ENCODE measurements around the gene C3orf70. TPM values are rescaled to one million over a fixed set of nuclear protein-coding genes. Genes with fewer than 3 reads are reported as not detected.
A peak's percentile ranks its signal among the peaks of the same experiment; 100 is the strongest.

Gene C3orf70
- total and polyA plus RNA-seq, 5 donors, result 1.7 to 3.6 (median 2.5) TPM

GRCh38 chr3:185151101-185151963, 1.5 kb downstream of the C3orf70 start:
- intact Hi-C loops (cut with DNase I), result no loop called here
- no peak for DNase-seq
- no peaks in the 10 kb centered on the region for H3K27me3 ChIP-seq (ENCODE audit: control insufficient read depth, insufficient read depth)

GRCh38 chr3:185150561-185150960, 2.3 kb downstream of the C3orf70 start:
- H3K27me3 ChIP-seq (ENCODE audit: control insufficient read depth, insufficient read depth), result no peaks in the 10 kb centered on the region
- DNase-seq (no peak), ATAC-seq (no peak)
- WGBS, result 73% methylated on average over 1 of the region's 1 CpG
- intact Hi-C loops (cut with DNase I), result no loop called here
- peaks cover 2% of the 10 kb centered on the region for H3K4me1 ChIP-seq (ENCODE audit: control insufficient read depth, insufficient read depth, low read length)
- no peak overlapping the region for H3K27ac ChIP-seq (ENCODE audit: low read length)
- H3K9me3 ChIP-seq (ENCODE audit: control insufficient read depth, low read length), result no peaks in the 10 kb centered on the region
- no peak overlapping the region for H3K4me3 ChIP-seq (ENCODE audit: low read length)

More at GRCh38 chr3:185151101-185151963, 1.5 kb downstream of the C3orf70 start:
- Histone ChIP-seq H3K4me1 (ENCODE audit: control insufficient read depth, insufficient read depth, low read length) (peaks cover 2% of the 10 kb centered on the region), H3K27ac (ENCODE audit: low read length) (no peak overlapping the region), H3K9me3 (ENCODE audit: control insufficient read depth, low read length) (no peaks in the 10 kb centered on the region), H3K4me3 (ENCODE audit: low read length) (peak overlapping the region; percentile 51)
- no peak for ATAC-seq
- 44% methylated on average over 8 of the region's 8 CpGs for WGBS

GRCh38 chr3:185149591-185149990, 3.3 kb downstream of the C3orf70 start:
- no peak overlapping the region for H3K27ac ChIP-seq (ENCODE audit: low read length)
- intact Hi-C loops (cut with DNase I), result no loop called here
- WGBS, result 33% methylated on average over 3 of the region's 3 CpGs
- H3K9me3 ChIP-seq (ENCODE audit: control insufficient read depth, low read length), result no peaks in the 10 kb centered on the region
- DNase-seq (peak in 2 of 3 donors; percentile 21 to 57), ATAC-seq (peak; percentile 5 to 50)
- H3K4me1 ChIP-seq (ENCODE audit: control insufficient read depth, insufficient read depth, low read length), result peaks cover 2% of the 10 kb centered on the region
- H3K27me3 ChIP-seq (ENCODE audit: control insufficient read depth, insufficient read depth), result no peaks in the 10 kb centered on the region
- no peak overlapping the region for H3K4me3 ChIP-seq (ENCODE audit: low read length)

GRCh38 chr3:185145511-185145910, 7.3 kb downstream of the C3orf70 start:
- intact Hi-C loops (cut with DNase I), result no loop called here
- Histone ChIP-seq H3K4me1 (ENCODE audit: control insufficient read depth, insufficient read depth, low read length) (no peaks in the 10 kb centered on the region), H3K27ac (ENCODE audit: low read length) (no peak overlapping the region), H3K27me3 (ENCODE audit: control insufficient read depth, insufficient read depth) (no peaks in the 10 kb centered on the region), H3K4me3 (ENCODE audit: low read length) (no peak overlapping the region), H3K9me3 (ENCODE audit: control insufficient read depth, low read length) (no peaks in the 10 kb centered on the region)
- no peak for ATAC-seq
- 93% methylated on average over 6 of the region's 6 CpGs for WGBS
- no peak for DNase-seq

- intact Hi-C loops (cut with DNase I), result no loop called here
- Histone ChIP-seq H3K9me3 (ENCODE audit: control insufficient read depth, low read length) (no peaks in the 10 kb centered on the region), H3K4me1 (ENCODE audit: control insufficient read depth, insufficient read depth, low read length) (no peaks in the 10 kb centered on the region), H3K27ac (ENCODE audit: low read length) (no peak overlapping the region), H3K27me3 (ENCODE audit: control insufficient read depth, insufficient read depth) (no peaks in the 10 kb centered on the region), H3K4me3 (ENCODE audit: low read length) (no peak overlapping the region)
- WGBS, result 95% methylated on average over 3 of the region's 3 CpGs
- DNase-seq (no peak), ATAC-seq (no peak)
These were observed 8.1 kb downstream of the C3orf70 start for GRCh38 chr3:185144784-185145183.

- WGBS, result 100% methylated on average over 1 of the region's 1 CpG
- Histone ChIP-seq H3K27ac (ENCODE audit: low read length) (no peak overlapping the region), H3K4me3 (ENCODE audit: low read length) (no peak overlapping the region), H3K27me3 (ENCODE audit: control insufficient read depth, insufficient read depth) (no peaks in the 10 kb centered on the region), H3K4me1 (ENCODE audit: control insufficient read depth, insufficient read depth, low read length) (no peaks in the 10 kb centered on the region), H3K9me3 (ENCODE audit: control insufficient read depth, low read length) (no peaks in the 10 kb centered on the region)
- ATAC-seq, result no peak
- DNase-seq, result no peak
- intact Hi-C loops (cut with DNase I), result no loop called here
These were observed 15.0 kb downstream of the C3orf70 start for GRCh38 chr3:185137821-185138220.

- no peak for ATAC-seq
- H3K4me1 ChIP-seq (ENCODE audit: control insufficient read depth, insufficient read depth, low read length), result no peaks in the 10 kb centered on the region
- DNase-seq, result no peak
- intact Hi-C loops (cut with DNase I), result no loop called here
- no peaks in the 10 kb centered on the region for H3K27me3 ChIP-seq (ENCODE audit: control insufficient read depth, insufficient read depth)
- no peak overlapping the region for H3K27ac ChIP-seq (ENCODE audit: low read length)
- no peak overlapping the region for H3K4me3 ChIP-seq (ENCODE audit: low read length)
- no peaks in the 10 kb centered on the region for H3K9me3 ChIP-seq (ENCODE audit: control insufficient read depth, low read length)
These were observed 18.4 kb downstream of the C3orf70 start for GRCh38 chr3:185134509-185134908.

GRCh38 chr3:185131602-185132256, 21.1 kb downstream of the C3orf70 start:
- H3K27ac ChIP-seq (ENCODE audit: low read length), result no peak overlapping the region
- H3K4me1 ChIP-seq (ENCODE audit: control insufficient read depth, insufficient read depth, low read length), result no peaks in the 10 kb centered on the region
- no peak for ATAC-seq
- H3K4me3 ChIP-seq (ENCODE audit: low read length), result no peak overlapping the region
- 72% methylated on average over 2 of the region's 2 CpGs for WGBS
- intact Hi-C loops (cut with DNase I), result no loop called here
- no peaks in the 10 kb centered on the region for H3K27me3 ChIP-seq (ENCODE audit: control insufficient read depth, insufficient read depth)
- DNase-seq, result no peak
- no peaks in the 10 kb centered on the region for H3K9me3 ChIP-seq (ENCODE audit: control insufficient read depth, low read length)

- 95% methylated on average over 2 of the region's 2 CpGs for WGBS
- Histone ChIP-seq H3K27ac (ENCODE audit: low read length) (no peak overlapping the region), H3K9me3 (ENCODE audit: control insufficient read depth, low read length) (no peaks in the 10 kb centered on the region), H3K4me1 (ENCODE audit: control insufficient read depth, insufficient read depth, low read length) (no peaks in the 10 kb centered on the region), H3K27me3 (ENCODE audit: control insufficient read depth, insufficient read depth) (no peaks in the 10 kb centered on the region), H3K4me3 (ENCODE audit: low read length) (no peak overlapping the region)
- intact Hi-C loops (cut with DNase I), result no loop called here
- ATAC-seq, result no peak
- no peak for DNase-seq
These were observed 23.8 kb downstream of the C3orf70 start for GRCh38 chr3:185129083-185129482.

- intact Hi-C loops (cut with DNase I), result no loop called here
- 90% methylated on average over 3 of the region's 3 CpGs for WGBS
These were observed 26.7 kb downstream of the C3orf70 start for GRCh38 chr3:185126201-185126600.

GRCh38 chr3:185120126-185120525, 32.7 kb downstream of the C3orf70 start:
- no peaks in the 10 kb centered on the region for H3K9me3 ChIP-seq (ENCODE audit: control insufficient read depth, low read length)
- no peak for ATAC-seq
- no peak overlapping the region for H3K4me3 ChIP-seq (ENCODE audit: low read length)
- no peak for DNase-seq
- H3K27me3 ChIP-seq (ENCODE audit: control insufficient read depth, insufficient read depth), result no peaks in the 10 kb centered on the region
- no peak overlapping the region for H3K27ac ChIP-seq (ENCODE audit: low read length)
- intact Hi-C loops (cut with DNase I), result no loop called here
- no peaks in the 10 kb centered on the region for H3K4me1 ChIP-seq (ENCODE audit: control insufficient read depth, insufficient read depth, low read length)
- WGBS, result 97% methylated on average over 3 of the region's 3 CpGs

More at GRCh38 chr3:185126201-185126600, 26.7 kb downstream of the C3orf70 start:
- Histone ChIP-seq H3K9me3 (ENCODE audit: control insufficient read depth, low read length) (no peaks in the 10 kb centered on the region), H3K4me3 (ENCODE audit: low read length) (no peak overlapping the region), H3K27me3 (ENCODE audit: control insufficient read depth, insufficient read depth) (no peaks in the 10 kb centered on the region), H3K4me1 (ENCODE audit: control insufficient read depth, insufficient read depth, low read length) (no peaks in the 10 kb centered on the region), H3K27ac (ENCODE audit: low read length) (no peak overlapping the region)
- ATAC-seq (no peak), DNase-seq (no peak)
